CD14-positive monocyte (primary cell): ENCODE data around the gene TTC32. TPM values are rescaled to one million over a fixed set of nuclear protein-coding genes. Genes with fewer than 3 reads are reported as not detected.
A peak's percentile ranks its signal among the peaks of the same experiment; 100 is the strongest.
"Not testable (repeated sequence)": the region's sequence is repeated elsewhere in the genome, so short reads cannot be mapped to it uniquely, and the experiment has no call there.

Source experiments
- DNase-seq, 3 donors: peaks; one replicate each; pipeline ENCODE4 v3.0.0-alpha.2; 2011 to 2022
- H2AFZ ChIP-seq: 2 replicates; pipeline ENCODE4 v1.6.0; 2012; ENCODE audit warnings: mild to moderate bottlenecking, low read depth, low read length, inconsistent platforms; ENCODE audit not compliant: insufficient read depth, poor library complexity, severe bottlenecking
- H3K27ac ChIP-seq, 2 donors: 1 replicate in 1 of 2; 2 replicates in 1 of 2; pipeline ENCODE4 v1.5.1; 2012 to 2013; ENCODE audit warnings: low read length in 2 of 2, control low read depth in 1 of 2, inconsistent platforms in 1 of 2, low read depth in 1 of 2, mild to moderate bottlenecking in 1 of 2
- H3K27me3 ChIP-seq, 2 donors: one replicate each; pipeline versions ENCODE4 v1.6.0 to v1.6.1; 2011 to 2013; ENCODE audit warnings: low read length in 2 of 2; ENCODE audit not compliant: control insufficient read depth in 2 of 2, insufficient read depth in 2 of 2
- H3K36me3 ChIP-seq, 2 donors: replicated peaks in 1 of 2; 1 replicate in 1 of 2; 2 replicates in 1 of 2; pipeline versions ENCODE4 v1.5.1 to v1.6.1; 2012 to 2013; ENCODE audit warnings: low read length in 2 of 2, control low read depth in 1 of 2, inconsistent platforms in 1 of 2, mild to moderate bottlenecking in 1 of 2; ENCODE audit not compliant: insufficient read depth in 2 of 2, control insufficient read depth in 1 of 2
- H3K4me1 ChIP-seq, 2 donors: 1 replicate in 1 of 2; 2 replicates in 1 of 2; pipeline versions ENCODE4 v1.5.1 to v1.6.1; 2012 to 2013; ENCODE audit warnings: low read length in 2 of 2, control low read depth in 1 of 2, inconsistent platforms in 1 of 2, mild to moderate bottlenecking in 1 of 2, moderate library complexity in 1 of 2; ENCODE audit not compliant: insufficient read depth in 2 of 2, control insufficient read depth in 1 of 2
- H3K4me2 ChIP-seq: replicated peaks from 2 replicates; pipeline ENCODE3; 2012; ENCODE audit warnings: low read length, moderate library complexity, mild to moderate bottlenecking; ENCODE audit not compliant: poor library complexity, severe bottlenecking; ENCODE audit errors: extremely low read depth
- H3K4me3 ChIP-seq, 3 experiments: fragments of 200-600 bp in 1 of 3; sonication (generic) in 1 of 3; replicated peaks in 1 of 3; 1 replicate in 2 of 3; 2 replicates in 1 of 3; pipeline ENCODE4 v1.5.1; 2011 to 2013; ENCODE audit warnings: low read length in 3 of 3, mild to moderate bottlenecking in 3 of 3, control low read depth in 2 of 3, low read depth in 2 of 3, inconsistent platforms in 1 of 3, moderate library complexity in 1 of 3
- H3K79me2 ChIP-seq: 2 replicates; pipeline ENCODE4 v1.6.0; 2012; ENCODE audit warnings: mild to moderate bottlenecking, control low read depth, inconsistent platforms, low read length, moderate library complexity; ENCODE audit not compliant: insufficient read depth
- H3K9ac ChIP-seq: 2 replicates; pipeline ENCODE4 v1.6.0; 2017; ENCODE audit warnings: low read length, mild to moderate bottlenecking; ENCODE audit not compliant: insufficient read depth, poor library complexity, severe bottlenecking
- H3K9me3 ChIP-seq, 2 donors: replicated peaks in 1 of 2; 1 replicate in 1 of 2; 2 replicates in 1 of 2; pipeline versions ENCODE4 v1.5.1 to v1.6.1; 2012 to 2013; ENCODE audit warnings: low read length in 2 of 2, control low read depth in 1 of 2; ENCODE audit not compliant: control insufficient read depth in 1 of 2, insufficient read depth in 1 of 2
- H4K20me1 ChIP-seq: 2 replicates; pipeline ENCODE4 v1.6.0; 2012; ENCODE audit warnings: mild to moderate bottlenecking, low read length, control low read depth, moderate library complexity; ENCODE audit not compliant: insufficient read depth
- H3K27ac Mint-ChIP-seq, 7 donors: one replicate each; pipeline ENCODE4 v1.8.0; 2020; ENCODE audit warnings: mild to moderate bottlenecking in 7 of 7, mixed read lengths in 7 of 7, moderate library complexity in 6 of 7, inconsistent platforms in 2 of 7
- H3K27me3 Mint-ChIP-seq, 3 donors: one replicate each; pipeline ENCODE4 v1.8.0; 2021 to 2022; ENCODE audit warnings: low read depth in 3 of 3, mild to moderate bottlenecking in 3 of 3, mixed read lengths in 3 of 3, moderate library complexity in 3 of 3, inconsistent platforms in 1 of 3
- H3K36me3 Mint-ChIP-seq, 2 donors: one replicate each; pipeline ENCODE4 v1.8.0; 2020; ENCODE audit warnings: mixed read lengths in 2 of 2, inconsistent platforms in 1 of 2, mild to moderate bottlenecking in 1 of 2
- H3K4me1 Mint-ChIP-seq: one replicate; pipeline ENCODE4 v1.8.0; 2020; ENCODE audit warnings: mild to moderate bottlenecking, mixed read lengths
- H3K4me3 Mint-ChIP-seq, 2 donors: one replicate each; pipeline ENCODE4 v1.8.0; 2020; ENCODE audit warnings: mild to moderate bottlenecking in 2 of 2, mixed read lengths in 2 of 2, moderate library complexity in 1 of 2
- H3K9me3 Mint-ChIP-seq, 7 donors: one replicate each; pipeline ENCODE4 v1.8.0; 2020 to 2022; ENCODE audit warnings: mixed read lengths in 7 of 7, mild to moderate bottlenecking in 6 of 7, moderate library complexity in 6 of 7, inconsistent platforms in 2 of 7
- CTCF ChIP-seq: fragments of 200-600 bp; IDR thresholded peaks from one replicate; pipeline ENCODE4 v1.8.0; 2022; ENCODE audit warnings: antibody characterized with exemption, mild to moderate bottlenecking
- WGBS: methylation state at CpG from one replicate; pipeline ENCODE4 v1.1.5; 2013; ENCODE audit warnings: missing lambda C conversion rate; ENCODE audit not compliant: insufficient coverage; 5-methylcytosine and 5-hydroxymethylcytosine counted together
- intact Hi-C, 2 donors: fragments of 100-400 bp; cut with micrococcal nuclease; formaldehyde crosslinking; loops; one replicate each; pipeline versions ENCODE4 v1.15.0 to v1.15.1; 2023
- polyA plus RNA-seq, 3 donors: library from polyadenylated mRNA; depleted of rRNA in 1 of 3; unstranded in 2 of 3; stranded (reverse) in 1 of 3; fragments of 300-500 nt in 2 of 3; fragments of >200 nt in 1 of 3; fragmentation: Illumina TruSeq in 2 of 3; gene quantifications; 1 replicate in 2 of 3; 2 replicates in 1 of 3; pipeline ENCODE4 v1.2.3, GENCODE V29; 2012 to 2021

The TTC32 gene
- polyA plus RNA-seq, 3 donors, result 17.6 to 27.7 (median 20.1) TPM

- H3K27me3 Mint-ChIP-seq, result peaks cover 0 to 6% (median 0%) of the 10 kb centered on the region in 3 donors
These were observed 19.9 kb downstream of the TTC32 start for GRCh38 chr2:19881908-19882265.

GRCh38 chr2:19881221-19881907, 20.4 kb downstream of the TTC32 start:
- DNase-seq, result no peak
- H4K20me1 ChIP-seq, result no peaks in the 10 kb centered on the region
- Mint-ChIP-seq H3K9me3 (peaks cover 0 to 10% (median 2%) of the 10 kb centered on the region in 7 donors), H3K4me3 (no peak overlapping the region), H3K27ac (peak overlapping the region in 1 of 7 donors; percentile 54), H3K27me3 (peaks cover 0 to 6% (median 0%) of the 10 kb centered on the region in 3 donors), H3K4me1 (peaks cover 8% of the 10 kb centered on the region), H3K36me3 (peaks cover 8 to 16% of the 10 kb centered on the region in 2 donors)
- no peaks in the 10 kb centered on the region for H3K79me2 ChIP-seq
- WGBS, result 100% methylated on average over 1 of the region's 2 CpGs
- no peak overlapping the region for H3K9ac ChIP-seq
- no peaks in the 10 kb centered on the region for H3K9me3 ChIP-seq
- H3K27ac ChIP-seq, result no peak overlapping the region
- H3K4me1 ChIP-seq, result no peaks in the 10 kb centered on the region
- no peak for TF ChIP-seq CTCF
- H3K36me3 ChIP-seq, result no peaks in the 10 kb centered on the region
- H3K4me3 ChIP-seq, result no peak overlapping the region
- intact Hi-C loops, result loop anchor here in 1 of 2 donors (10.0 kb wide), 1 partner anchor 763 kb away; no protein-coding TSS in a partner anchor
- no peaks in the 10 kb centered on the region for H3K27me3 ChIP-seq
- no peak overlapping the region for H2AFZ ChIP-seq
- H3K4me2 ChIP-seq, result no peak overlapping the region

More at GRCh38 chr2:19881908-19882265, 19.9 kb downstream of the TTC32 start:
- Histone ChIP-seq H3K27ac (no peak overlapping the region), H3K4me2 (no peak overlapping the region), H3K27me3 (no peaks in the 10 kb centered on the region), H2AFZ (no peak overlapping the region), H3K4me3 (no peak overlapping the region), H3K79me2 (no peaks in the 10 kb centered on the region), H3K9me3 (no peaks in the 10 kb centered on the region), H4K20me1 (no peaks in the 10 kb centered on the region), H3K36me3 (no peaks in the 10 kb centered on the region), H3K4me1 (peaks cover 0 to under 1% of the 10 kb centered on the region in 2 donors), H3K9ac (no peak overlapping the region)
- intact Hi-C loops, result loop anchor here in 1 of 2 donors (10.0 kb wide), 1 partner anchor 763 kb away; no protein-coding TSS in a partner anchor
- Mint-ChIP-seq H3K4me1 (peaks cover 9% of the 10 kb centered on the region), H3K9me3 (peaks cover 0 to 12% (median 2%) of the 10 kb centered on the region in 7 donors), H3K4me3 (no peak overlapping the region), H3K27ac (no peak overlapping the region), H3K36me3 (peaks cover 8 to 12% of the 10 kb centered on the region in 2 donors)
- no CpG with 5 or more reads among the region's 2 CpGs for WGBS
- no peak for DNase-seq
- no peak for TF ChIP-seq CTCF

GRCh38 chr2:19880191-19880590, 21.6 kb downstream of the TTC32 start:
- H2AFZ ChIP-seq, H3K4me2 ChIP-seq, H3K9ac ChIP-seq, H3K36me3 ChIP-seq, H3K4me1 Mint-ChIP-seq, H3K27ac ChIP-seq, H3K9me3 ChIP-seq, H3K4me3 ChIP-seq, H3K4me3 Mint-ChIP-seq, H3K27ac Mint-ChIP-seq, H3K79me2 ChIP-seq, H3K27me3 Mint-ChIP-seq, H3K4me1 ChIP-seq, H3K9me3 Mint-ChIP-seq, H4K20me1 ChIP-seq, DNase-seq, H3K27me3 ChIP-seq: not testable (repeated sequence)
- H3K36me3 Mint-ChIP-seq, result peaks cover 8 to 16% of the 10 kb centered on the region in 2 donors
- intact Hi-C loops, result loop anchor here in 1 of 2 donors (10.0 kb wide), 1 partner anchor 765 kb away; no protein-coding TSS in a partner anchor
